ENCODE data around the gene ENTREP1. TPM values are rescaled to one million over a fixed set of nuclear protein-coding genes. Genes with fewer than 3 reads are reported as not detected.
A peak's percentile ranks its signal among the peaks of the same experiment; 100 is the strongest.

The ENTREP1 gene
- polyA plus RNA-seq, 1 donor = 7.3 TPM

GRCh38 chr9:69319324-69320025 is 5.5 kb upstream of the ENTREP1 start:
- WGBS (ENCODE audit: insufficient coverage, low lambda C conversion rate) = no CpG with 5 or more reads among the region's 6 CpGs
- no peak overlapping the region for H3K4me3 ChIP-seq (ENCODE audit: low read length)
- H3K27me3 ChIP-seq (ENCODE audit: control insufficient read depth, insufficient read depth, low read length) = peaks cover 25% of the 10 kb centered on the region
- H3K36me3 ChIP-seq (ENCODE audit: control insufficient read depth, insufficient read depth, low read length) = no peaks in the 10 kb centered on the region
- H3K9me3 ChIP-seq (ENCODE audit: control insufficient read depth, low read depth, low read length) = no peaks in the 10 kb centered on the region
- H3K27ac ChIP-seq (ENCODE audit: low read length) = no peak overlapping the region
- H3K4me1 ChIP-seq (ENCODE audit: control insufficient read depth, insufficient read depth, low read length) = peaks cover 2% of the 10 kb centered on the region
- DNase-seq = no peak

- DNase-seq = no peak
- H3K36me3 ChIP-seq (ENCODE audit: control insufficient read depth, insufficient read depth, low read length) = no peaks in the 10 kb centered on the region
- H3K4me1 ChIP-seq (ENCODE audit: control insufficient read depth, insufficient read depth, low read length) = peaks cover 6% of the 10 kb centered on the region
- H3K4me3 ChIP-seq (ENCODE audit: low read length) = no peak overlapping the region
- no CpG with 5 or more reads among the region's 1 CpG for WGBS (ENCODE audit: insufficient coverage, low lambda C conversion rate)
- H3K27me3 ChIP-seq (ENCODE audit: control insufficient read depth, insufficient read depth, low read length) = peaks cover 48% of the 10 kb centered on the region
- H3K9me3 ChIP-seq (ENCODE audit: control insufficient read depth, low read depth, low read length) = no peaks in the 10 kb centered on the region
- no peak overlapping the region for H3K27ac ChIP-seq (ENCODE audit: low read length)
These were observed 2.8 kb upstream of the ENTREP1 start for GRCh38 chr9:69322256-69322655.

DNA sequence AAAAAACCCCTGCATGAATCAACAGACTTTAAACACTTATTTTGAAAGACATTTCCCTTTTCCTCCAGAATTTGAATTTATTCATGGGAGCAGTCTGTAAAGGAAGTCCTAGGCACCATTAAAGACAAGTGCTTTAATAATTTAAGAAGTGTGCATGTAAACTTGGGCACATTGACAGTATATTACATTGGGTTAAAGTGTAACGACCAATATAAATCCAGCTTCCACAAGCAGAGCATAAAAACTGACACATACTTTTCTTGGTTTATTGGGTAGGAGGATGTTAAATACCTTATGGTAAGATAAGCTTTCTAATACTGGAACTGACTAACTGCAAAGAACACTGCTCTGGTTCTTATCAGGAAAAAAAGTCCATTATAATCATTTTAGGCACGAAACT is 1.2 kb upstream of the ENTREP1 start:
- 40% methylated on average over 1 of the region's 2 CpGs for WGBS (ENCODE audit: insufficient coverage, low lambda C conversion rate)
- peak in 1 of 2 donors; percentile 11 for DNase-seq
- Histone ChIP-seq H3K27ac (ENCODE audit: low read length) (no peak overlapping the region), H3K4me3 (ENCODE audit: low read length) (no peak overlapping the region), H3K27me3 (ENCODE audit: control insufficient read depth, insufficient read depth, low read length) (peaks cover 57% of the 10 kb centered on the region), H3K9me3 (ENCODE audit: control insufficient read depth, low read depth, low read length) (no peaks in the 10 kb centered on the region), H3K4me1 (ENCODE audit: control insufficient read depth, insufficient read depth, low read length) (peaks cover 6% of the 10 kb centered on the region), H3K36me3 (ENCODE audit: control insufficient read depth, insufficient read depth, low read length) (no peaks in the 10 kb centered on the region)

DNA sequence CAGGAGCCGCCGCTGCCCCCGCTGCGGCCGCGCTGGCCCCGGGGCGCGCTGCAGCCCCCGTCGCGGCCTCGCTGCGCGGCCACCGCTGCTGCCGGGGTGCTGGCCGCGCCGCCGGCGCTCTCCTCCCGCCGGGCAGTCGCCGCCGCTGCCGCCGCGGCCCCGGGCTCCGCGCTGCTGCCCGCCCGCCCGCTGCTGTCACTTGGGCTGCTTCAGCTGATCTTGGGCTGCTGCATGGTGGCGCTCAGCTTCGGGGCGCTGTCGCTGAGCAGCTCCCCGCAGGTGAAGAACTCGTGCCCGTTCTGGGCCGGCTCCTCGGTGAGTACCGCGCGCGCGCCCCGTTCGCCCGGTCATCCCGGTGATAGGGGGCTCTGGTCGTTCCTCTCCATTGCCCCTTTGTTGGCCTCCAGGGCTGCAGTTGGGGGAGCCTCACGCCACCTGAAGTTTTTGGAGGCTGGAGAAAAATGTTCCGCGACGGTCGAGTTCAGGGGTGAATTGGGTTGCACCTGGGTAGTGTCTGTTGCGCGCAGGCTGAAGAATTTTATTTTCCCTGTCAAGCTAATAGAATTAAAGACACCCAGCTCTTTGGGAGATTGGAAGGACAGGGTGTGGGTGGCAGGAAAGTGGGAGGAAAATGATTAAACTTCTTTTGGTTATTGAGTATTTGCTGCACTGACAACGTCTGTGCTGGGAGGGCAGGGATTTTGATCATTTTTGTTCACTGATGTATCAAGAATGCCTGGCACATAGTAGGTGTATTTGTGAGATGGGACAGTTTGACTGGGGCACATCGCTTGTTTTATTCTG is 596 bp downstream of the ENTREP1 start:
- Histone ChIP-seq H3K27ac (ENCODE audit: low read length) (no peak overlapping the region), H3K4me3 (ENCODE audit: low read length) (peak overlapping the region; percentile 30), H3K9me3 (ENCODE audit: control insufficient read depth, low read depth, low read length) (no peaks in the 10 kb centered on the region), H3K36me3 (ENCODE audit: control insufficient read depth, insufficient read depth, low read length) (no peaks in the 10 kb centered on the region), H3K27me3 (ENCODE audit: control insufficient read depth, insufficient read depth, low read length) (peaks cover 52% of the 10 kb centered on the region), H3K4me1 (ENCODE audit: control insufficient read depth, insufficient read depth, low read length) (peaks cover 6% of the 10 kb centered on the region)
- peak in 1 of 2 donors; percentile 32 for DNase-seq
- whole genome bisulfite sequencing (ENCODE audit: insufficient coverage, low lambda C conversion rate) = no CpG with 5 or more reads among the region's 64 CpGs

GRCh38 chr9:69326261-69326660 is 1.2 kb downstream of the ENTREP1 start:
- DNase-seq = no peak
- no CpG with 5 or more reads among the region's 7 CpGs for WGBS (ENCODE audit: insufficient coverage, low lambda C conversion rate)
- Histone ChIP-seq H3K27me3 (ENCODE audit: control insufficient read depth, insufficient read depth, low read length) (peaks cover 49% of the 10 kb centered on the region), H3K9me3 (ENCODE audit: control insufficient read depth, low read depth, low read length) (no peaks in the 10 kb centered on the region), H3K4me1 (ENCODE audit: control insufficient read depth, insufficient read depth, low read length) (peaks cover 6% of the 10 kb centered on the region), H3K36me3 (ENCODE audit: control insufficient read depth, insufficient read depth, low read length) (no peaks in the 10 kb centered on the region), H3K27ac (ENCODE audit: low read length) (no peak overlapping the region), H3K4me3 (ENCODE audit: low read length) (peak overlapping the region; percentile 30)

- no peak for DNase-seq
- Histone ChIP-seq H3K4me3 (ENCODE audit: low read length) (no peak overlapping the region), H3K9me3 (ENCODE audit: control insufficient read depth, low read depth, low read length) (no peaks in the 10 kb centered on the region), H3K36me3 (ENCODE audit: control insufficient read depth, insufficient read depth, low read length) (no peaks in the 10 kb centered on the region), H3K27ac (ENCODE audit: low read length) (no peak overlapping the region), H3K27me3 (ENCODE audit: control insufficient read depth, insufficient read depth, low read length) (peaks cover 42% of the 10 kb centered on the region), H3K4me1 (ENCODE audit: control insufficient read depth, insufficient read depth, low read length) (no peaks in the 10 kb centered on the region)
- 43% methylated on average over 1 of the region's 3 CpGs for WGBS (ENCODE audit: insufficient coverage, low lambda C conversion rate)
These were observed 5.6 kb downstream of the ENTREP1 start for GRCh38 chr9:69330580-69330979.

- DNase-seq = no peak
- no CpG with 5 or more reads among the region's 3 CpGs for WGBS (ENCODE audit: insufficient coverage, low lambda C conversion rate)
- no peaks in the 10 kb centered on the region for H3K36me3 ChIP-seq (ENCODE audit: control insufficient read depth, insufficient read depth, low read length)
These were observed 6.4 kb downstream of the ENTREP1 start for GRCh38 chr9:69331444-69331843.

DNA sequence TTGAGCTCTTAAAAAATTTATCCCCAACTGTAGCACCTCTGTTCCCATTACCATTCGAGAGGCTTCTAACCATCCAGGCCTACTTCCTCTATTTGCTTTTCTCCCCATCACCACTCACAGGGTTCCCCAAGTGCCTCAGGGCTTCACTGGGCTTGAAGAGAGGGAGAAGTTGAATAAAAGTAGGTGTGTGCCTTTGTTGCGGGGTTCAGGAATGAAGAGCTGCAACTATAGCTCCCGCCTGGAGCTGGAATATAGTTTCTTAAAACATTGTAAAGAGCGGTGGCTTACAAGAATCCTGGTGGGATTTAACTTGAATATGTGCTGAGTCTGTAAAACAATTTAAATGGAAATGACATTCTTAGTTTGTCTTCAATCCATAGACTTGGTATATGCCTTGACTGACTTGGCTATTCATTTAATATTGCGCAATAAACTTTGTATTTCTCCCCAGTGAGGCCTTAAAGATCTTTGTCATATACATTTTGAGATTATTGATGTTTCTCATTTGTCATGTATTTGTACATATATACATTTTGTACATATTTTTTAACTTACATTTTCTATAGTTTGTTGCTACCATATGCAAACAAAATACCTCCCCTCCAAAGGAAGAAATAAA is 7.2 kb downstream of the ENTREP1 start:
- Histone ChIP-seq H3K9me3 (ENCODE audit: control insufficient read depth, low read depth, low read length) (no peaks in the 10 kb centered on the region), H3K27ac (ENCODE audit: low read length) (no peak overlapping the region), H3K4me3 (ENCODE audit: low read length) (no peak overlapping the region), H3K4me1 (ENCODE audit: control insufficient read depth, insufficient read depth, low read length) (no peaks in the 10 kb centered on the region), H3K36me3 (ENCODE audit: control insufficient read depth, insufficient read depth, low read length) (no peaks in the 10 kb centered on the region), H3K27me3 (ENCODE audit: control insufficient read depth, insufficient read depth, low read length) (peaks cover 26% of the 10 kb centered on the region)
- DNase-seq = no peak
- WGBS (ENCODE audit: insufficient coverage, low lambda C conversion rate) = 100% methylated on average over 1 of the region's 5 CpGs

More at GRCh38 chr9:69331444-69331843, 6.4 kb downstream of the ENTREP1 start:
- Histone ChIP-seq H3K9me3 (ENCODE audit: control insufficient read depth, low read depth, low read length) (no peaks in the 10 kb centered on the region), H3K4me1 (ENCODE audit: control insufficient read depth, insufficient read depth, low read length) (no peaks in the 10 kb centered on the region), H3K27ac (ENCODE audit: low read length) (no peak overlapping the region), H3K27me3 (ENCODE audit: control insufficient read depth, insufficient read depth, low read length) (peaks cover 33% of the 10 kb centered on the region), H3K4me3 (ENCODE audit: low read length) (no peak overlapping the region)

DNA sequence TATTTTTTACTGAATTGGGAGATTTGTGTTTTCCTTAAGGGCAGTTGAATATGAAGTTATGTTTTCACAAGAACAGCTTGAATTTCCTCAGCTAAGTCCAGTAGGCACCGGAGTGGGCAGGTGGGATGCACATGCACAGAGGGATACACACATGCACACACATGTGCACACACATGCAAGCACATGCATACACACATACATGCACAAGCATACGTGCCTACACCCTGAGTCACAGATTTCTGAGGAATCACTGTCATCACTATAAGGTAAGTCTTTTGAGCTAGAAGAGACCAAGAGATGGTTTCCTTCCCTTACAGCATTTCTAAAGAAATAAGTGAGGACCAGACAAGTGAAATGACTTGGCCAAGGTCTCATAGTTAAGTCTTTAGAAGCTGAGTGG is 8.7 kb downstream of the ENTREP1 start:
- Histone ChIP-seq H3K36me3 (ENCODE audit: control insufficient read depth, insufficient read depth, low read length) (no peaks in the 10 kb centered on the region), H3K27me3 (ENCODE audit: control insufficient read depth, insufficient read depth, low read length) (peaks cover 14% of the 10 kb centered on the region), H3K4me1 (ENCODE audit: control insufficient read depth, insufficient read depth, low read length) (no peaks in the 10 kb centered on the region), H3K27ac (ENCODE audit: low read length) (no peak overlapping the region), H3K9me3 (ENCODE audit: control insufficient read depth, low read depth, low read length) (no peaks in the 10 kb centered on the region), H3K4me3 (ENCODE audit: low read length) (no peak overlapping the region)
- DNase-seq = no peak
- WGBS (ENCODE audit: insufficient coverage, low lambda C conversion rate) = no CpG with 5 or more reads among the region's 2 CpGs

DNA sequence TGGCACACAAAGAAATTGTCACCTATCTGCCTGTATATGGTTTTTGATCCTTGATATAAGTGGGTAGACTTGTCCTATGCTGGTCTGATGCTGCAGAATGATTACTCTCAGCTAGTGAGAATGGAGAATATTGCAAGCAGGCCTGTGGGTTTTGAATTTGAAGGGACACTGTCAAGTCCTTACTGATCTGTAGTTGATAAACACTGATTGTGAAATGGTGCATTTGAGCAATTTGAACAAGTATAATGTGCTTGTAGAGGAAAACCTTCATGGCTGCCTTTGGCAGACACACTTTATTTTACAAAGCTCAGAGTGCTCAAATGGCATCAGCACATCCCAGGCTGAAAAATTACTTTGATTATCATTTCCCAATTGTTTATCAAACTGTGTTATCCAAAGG is 9.3 kb downstream of the ENTREP1 start:
- Histone ChIP-seq H3K4me3 (ENCODE audit: low read length) (no peak overlapping the region), H3K4me1 (ENCODE audit: control insufficient read depth, insufficient read depth, low read length) (no peaks in the 10 kb centered on the region), H3K27ac (ENCODE audit: low read length) (no peak overlapping the region), H3K9me3 (ENCODE audit: control insufficient read depth, low read depth, low read length) (no peaks in the 10 kb centered on the region), H3K27me3 (ENCODE audit: control insufficient read depth, insufficient read depth, low read length) (peaks cover 11% of the 10 kb centered on the region), H3K36me3 (ENCODE audit: control insufficient read depth, insufficient read depth, low read length) (no peaks in the 10 kb centered on the region)
- no peak for DNase-seq
